Activated CD4-positive, alpha-beta memory T cell treated with anti-CD3 and anti-CD28 coated beads for 36 hours (primary cell): ENCODE results near the gene HNRNPR. TPM values are rescaled to one million over a fixed set of nuclear protein-coding genes. Genes with fewer than 3 reads are reported as not detected.
"Not testable (repeated sequence)": the region's sequence is repeated elsewhere in the genome, so short reads cannot be mapped to it uniquely, and the experiment has no call there.

Experiments used
- CTCF ChIA-PET: fragments of 350-600 bp; sonication (Branson Sonifier 250); formaldehyde crosslinking; loops from one replicate; lab custom pipeline; 2021; ENCODE audit warnings: antibody characterized with exemption, inconsistent platforms; lab: Charles Lee
- POLR2A ChIA-PET: fragments of 350-600 bp; sonication (Branson Sonifier 250); formaldehyde crosslinking; loops from one replicate; lab custom pipeline; 2021; ENCODE audit warnings: antibody characterized with exemption; lab: Charles Lee
- DNase-seq: peaks from one replicate; pipeline ENCODE4 v3.0.0-alpha.2; 2020
- H3K27ac Mint-ChIP-seq: one replicate; pipeline ENCODE4 v1.8.0; 2021; ENCODE audit warnings: mixed read lengths
- H3K27me3 Mint-ChIP-seq: one replicate; pipeline ENCODE4 v1.8.0; 2021; ENCODE audit warnings: mixed read lengths
- H3K36me3 Mint-ChIP-seq: one replicate; pipeline ENCODE4 v1.8.0; 2021; ENCODE audit warnings: mixed read lengths
- H3K4me1 Mint-ChIP-seq: one replicate; pipeline ENCODE4 v1.8.0; 2021; ENCODE audit warnings: low read depth, mixed read lengths
- H3K4me3 Mint-ChIP-seq: one replicate; pipeline ENCODE4 v1.8.0; 2021; ENCODE audit warnings: mild to moderate bottlenecking, mixed read lengths
- H3K9me3 Mint-ChIP-seq: one replicate; pipeline ENCODE4 v1.8.0; 2021; ENCODE audit warnings: mixed read lengths
- intact Hi-C: fragments of 100-400 bp; cut with micrococcal nuclease; formaldehyde crosslinking; loops from one replicate; pipeline ENCODE4 v1.15.1; 2023
- total RNA-seq, 2 experiments: library from RNA; stranded (reverse); gene quantifications; one replicate each; pipeline ENCODE4 v1.2.3, GENCODE V29; 2021

Gene HNRNPR
- total RNA-seq, 2 experiments from 2014 or later = 180 to 183 TPM

GRCh38 chr1:23273450-23274133 is 70.5 kb downstream of the HNRNPR start:
- H3K9me3 Mint-ChIP-seq = no peaks in the 10 kb centered on the region
- no peak overlapping the region for H3K4me3 Mint-ChIP-seq
- H3K27me3 Mint-ChIP-seq = peaks cover 26% of the 10 kb centered on the region
- POLR2A ChIA-PET = no interaction called here
- no peak for DNase-seq
- H3K27ac Mint-ChIP-seq = no peak overlapping the region
- CTCF ChIA-PET = no interaction called here
- intact Hi-C loops = no loop called here
- H3K36me3 Mint-ChIP-seq = no peaks in the 10 kb centered on the region
- H3K4me1 Mint-ChIP-seq = no peaks in the 10 kb centered on the region

GRCh38 chr1:23263380-23263887 is 80.7 kb downstream of the HNRNPR start:
- DNase-seq = no peak
- no peaks in the 10 kb centered on the region for H3K9me3 Mint-ChIP-seq
- H3K27ac Mint-ChIP-seq = no peak overlapping the region
- POLR2A ChIA-PET = no interaction called here
- H3K27me3 Mint-ChIP-seq = no peaks in the 10 kb centered on the region
- intact Hi-C loops = no loop called here
- H3K4me3 Mint-ChIP-seq = no peak overlapping the region
- CTCF ChIA-PET = no interaction called here
- H3K36me3 Mint-ChIP-seq = no peaks in the 10 kb centered on the region
- no peaks in the 10 kb centered on the region for H3K4me1 Mint-ChIP-seq

- CTCF ChIA-PET, DNase-seq, intact Hi-C loops, POLR2A ChIA-PET, H3K27me3 Mint-ChIP-seq, H3K36me3 Mint-ChIP-seq, H3K4me3 Mint-ChIP-seq, H3K27ac Mint-ChIP-seq, H3K4me1 Mint-ChIP-seq, H3K9me3 Mint-ChIP-seq: not testable (repeated sequence)
Observed at GRCh38 chr1:23258082-23258481, 86.0 kb downstream of the HNRNPR start.

GRCh38 chr1:23257371-23257770 is 86.7 kb downstream of the HNRNPR start:
- POLR2A ChIA-PET, H3K4me3 Mint-ChIP-seq, intact Hi-C loops, H3K9me3 Mint-ChIP-seq, H3K27ac Mint-ChIP-seq, H3K4me1 Mint-ChIP-seq, H3K36me3 Mint-ChIP-seq, CTCF ChIA-PET, DNase-seq, H3K27me3 Mint-ChIP-seq: not testable (repeated sequence)

Other genes starting within 250 kb of the HNRNPR start
- 10 to 100 TPM; 19.0 to 21.2 TPM for gene LUZP1, start 175.4 kb downstream of the HNRNPR start, total RNA-seq
- gene HTR1D, start 126.8 kb downstream of the HNRNPR start, total RNA-seq = not detected
- 1 to 10 TPM; 4.6 to 4.8 TPM for gene ZNF436, start 25.6 kb upstream of the HNRNPR start, total RNA-seq
- 1 to 10 TPM; 4.4 to 4.5 TPM for gene TCEA3, start 80.5 kb upstream of the HNRNPR start, total RNA-seq
- under 1 TPM; 0.50 to 0.58 TPM for gene ASAP3, start 139.9 kb upstream of the HNRNPR start, total RNA-seq
- gene E2F2, start 186.9 kb upstream of the HNRNPR start, total RNA-seq = 10 to 100 TPM; 22.1 to 26.3 TPM
- 10 to 100 TPM; 35.9 to 36.2 TPM for gene ID3, start 215.2 kb upstream of the HNRNPR start, total RNA-seq